Left hindlimb (tissue), 1 donor: ENCODE measurements around the gene ROMO1.

Experiments used
- DNase-seq: peaks from one replicate; pipeline ENCODE4 v3.0.0-alpha.2; 2018

Gene ROMO1

GRCh38 chr20:35699127-35699956, at the start of gene ROMO1, which contains the start of gene NFS1:
TSS of gene ROMO1 (plus strand) at chr20:35699405. CDS start at chr20:35699633, 228 bp downstream.
TSS of gene NFS1 (minus strand) at chr20:35699352. CDS start at chr20:35699288, 64 bp downstream.
- peak; percentile 91 for DNase-seq

GRCh38 chr20:35650632-35651031, 48.6 kb upstream of the ROMO1 start:
- DNase-seq: no peak

GRCh38 chr20:35651958-35652357, 47.2 kb upstream of the ROMO1 start:
- no peak for DNase-seq

GRCh38 chr20:35652641-35653429, 46.4 kb upstream of the ROMO1 start:
- DNase-seq: no peak

GRCh38 chr20:35653430-35653734, 45.8 kb upstream of the ROMO1 start:
- no peak for DNase-seq

- DNase-seq: no peak
Observed at GRCh38 chr20:35653893-35654292, 45.3 kb upstream of the ROMO1 start.

GRCh38 chr20:35654415-35654814, 44.8 kb upstream of the ROMO1 start:
- no peak for DNase-seq

GRCh38 chr20:35657271-35657670, 41.9 kb upstream of the ROMO1 start:
- DNase-seq: no peak

- no peak for DNase-seq
Observed at GRCh38 chr20:35660122-35660937, 38.9 kb upstream of the ROMO1 start.

- no peak for DNase-seq
Observed at GRCh38 chr20:35661053-35661452, 38.2 kb upstream of the ROMO1 start.

GRCh38 chr20:35661908-35662307, 37.3 kb upstream of the ROMO1 start:
- DNase-seq: no peak

GRCh38 chr20:35662551-35662950, 36.7 kb upstream of the ROMO1 start:
- DNase-seq: no peak

GRCh38 chr20:35663516-35664465, 35.4 kb upstream of the ROMO1 start:
- peak; percentile 42 for DNase-seq

- DNase-seq: peak; percentile 95
Observed at GRCh38 chr20:35664466-35665206, 34.6 kb upstream of the ROMO1 start, which contains the start of the genes CPNE1 and RBM12. TSS of gene CPNE1 (minus strand) at chr20:35664900. CDS start at chr20:35632923, 31,977 bp downstream. TSS of gene RBM12 (minus strand) at chr20:35664900. CDS start at chr20:35655322, 9,578 bp downstream.

- no peak for DNase-seq
Observed at GRCh38 chr20:35665949-35666288, 33.3 kb upstream of the ROMO1 start.

GRCh38 chr20:35669221-35669620, 30.0 kb upstream of the ROMO1 start:
- no peak for DNase-seq

GRCh38 chr20:35669681-35670080, 29.5 kb upstream of the ROMO1 start:
- DNase-seq: no peak

GRCh38 chr20:35673884-35674283, 25.3 kb upstream of the ROMO1 start:
- no peak for DNase-seq

GRCh38 chr20:35674921-35675320, 24.3 kb upstream of the ROMO1 start:
- no peak for DNase-seq

- DNase-seq: no peak
Observed at GRCh38 chr20:35680452-35681183, 18.6 kb upstream of the ROMO1 start.
